Karpas-422 (cell line): ENCODE measurements around the gene ANKH. TPM values are rescaled to one million over a fixed set of nuclear protein-coding genes. Genes with fewer than 3 reads are reported as not detected.

Experiments used
- DNase-seq: peaks from one replicate; pipeline ENCODE4 v3.0.0-alpha.2; 2015
- H2AFZ ChIP-seq: fragments of 200-600 bp; sonication (generic); 2 replicates; pipeline ENCODE4 v1.6.1; 2014; ENCODE audit warnings: antibody characterized with exemption, low read length, mixed read lengths
- H3K27ac ChIP-seq: fragments of 200-600 bp; sonication (generic); 2 replicates; pipeline ENCODE4 v1.5.1; 2014; ENCODE audit warnings: mild to moderate bottlenecking, low read length, moderate library complexity
- H3K27me3 ChIP-seq: fragments of 200-600 bp; sonication (generic); 2 replicates; pipeline ENCODE4 v1.6.1; 2014; ENCODE audit warnings: low read length, mixed read lengths
- H3K36me3 ChIP-seq: fragments of 200-600 bp; sonication (generic); 2 replicates; pipeline ENCODE4 v1.6.1; 2014; ENCODE audit warnings: low read length, mixed read lengths; ENCODE audit not compliant: insufficient read depth
- H3K4me1 ChIP-seq: fragments of 200-600 bp; sonication (generic); 2 replicates; pipeline ENCODE4 v1.6.1; 2014; ENCODE audit warnings: mild to moderate bottlenecking, low read length, mixed read lengths
- H3K4me2 ChIP-seq: fragments of 200-600 bp; sonication (generic); 2 replicates; pipeline ENCODE4 v1.6.1; 2014; ENCODE audit warnings: low read length, low read depth, mild to moderate bottlenecking; ENCODE audit not compliant: poor library complexity, severe bottlenecking
- H3K4me3 ChIP-seq: fragments of 200-600 bp; sonication (generic); 2 replicates; pipeline ENCODE4 v1.5.1; 2014; ENCODE audit warnings: mild to moderate bottlenecking, antibody characterized with exemption, low read length, mixed read lengths
- H3K79me2 ChIP-seq: fragments of 200-600 bp; sonication (generic); 2 replicates; pipeline ENCODE4 v1.6.1; 2014; ENCODE audit warnings: mild to moderate bottlenecking, low read length, mixed read lengths
- H3K9ac ChIP-seq: fragments of 200-600 bp; sonication (generic); 2 replicates; pipeline ENCODE4 v1.6.0; 2014; ENCODE audit warnings: low read length
- H3K9me2 ChIP-seq: fragments of 200-600 bp; sonication (generic), shearing (Covaris generic); replicated peaks from 2 replicates; pipeline ENCODE4 v1.6.0; 2014; ENCODE audit warnings: mild to moderate bottlenecking, low read length, moderate library complexity; ENCODE audit not compliant: insufficient read depth
- H3K9me3 ChIP-seq: fragments of 300-700, 200-600 bp; sonication (generic); 2 replicates; pipeline ENCODE4 v1.6.1; 2014; ENCODE audit warnings: low read length, mixed read lengths
- H4K20me1 ChIP-seq: fragments of 200-600 bp; sonication (generic); 2 replicates; pipeline ENCODE4 v1.6.1; 2014; ENCODE audit warnings: mild to moderate bottlenecking, antibody characterized with exemption, low read length, low read depth; ENCODE audit not compliant: insufficient read depth
- total RNA-seq: library from RNA; depleted of rRNA; stranded (reverse); fragments of >200 nt; shearing (Covaris generic); gene quantifications from 2 replicates; pipeline ENCODE4 v1.2.3, GENCODE V29; 2014; ENCODE audit warnings: low replicate concordance

The ANKH gene
- total RNA-seq, 1 experiment from 2014 or later: 0.75 TPM

GRCh38 chr5:14672082-14672481 lies 199.5 kb downstream of the ANKH start:
- no peaks in the 10 kb centered on the region for H3K9me3 ChIP-seq
- peak overlapping the region; percentile 53; the same call in 1 of the 2 replicates for H3K9ac ChIP-seq
- peak overlapping the region; percentile 41; the same call in 1 of the 2 replicates for H3K4me3 ChIP-seq
- H2AFZ ChIP-seq: no peak overlapping the region
- no peaks in the 10 kb centered on the region for H3K27me3 ChIP-seq
- H3K27ac ChIP-seq: peak overlapping the region; percentile 72
- H3K9me2 ChIP-seq: no peaks in the 10 kb centered on the region
- H3K36me3 ChIP-seq: peaks cover 5% of the 10 kb centered on the region; the same call in 1 of the 2 replicates
- peaks cover 98% of the 10 kb centered on the region for H3K4me1 ChIP-seq
- peaks cover 24% of the 10 kb centered on the region for H4K20me1 ChIP-seq
- DNase-seq: peak; percentile 59
- H3K79me2 ChIP-seq: peaks cover 100% of the 10 kb centered on the region
- peak overlapping the region; percentile 67 for H3K4me2 ChIP-seq

- peak overlapping the region; percentile 67 for H3K4me2 ChIP-seq
- H3K27me3 ChIP-seq: no peaks in the 10 kb centered on the region
- H2AFZ ChIP-seq: no peak overlapping the region
- no peaks in the 10 kb centered on the region for H3K9me2 ChIP-seq
- H3K36me3 ChIP-seq: peaks cover 4% of the 10 kb centered on the region; the same call in 1 of the 2 replicates
- H3K4me3 ChIP-seq: peak overlapping the region; percentile 41; the same call in 1 of the 2 replicates
- H3K9me3 ChIP-seq: no peaks in the 10 kb centered on the region
- peaks cover 100% of the 10 kb centered on the region for H3K79me2 ChIP-seq
- peaks cover 30% of the 10 kb centered on the region for H4K20me1 ChIP-seq
- peak overlapping the region; percentile 53 for H3K9ac ChIP-seq
- peaks cover 98% of the 10 kb centered on the region for H3K4me1 ChIP-seq
- peak overlapping the region; percentile 72 for H3K27ac ChIP-seq
- DNase-seq: no peak
Measured at GRCh38 chr5:14671414-14671813, 200.2 kb downstream of the ANKH start.

GRCh38 chr5:14669975-14670374 lies 201.6 kb downstream of the ANKH start:
- Histone ChIP-seq H4K20me1 (peaks cover 42% of the 10 kb centered on the region), H3K4me2 (peak overlapping the region; percentile 90), H3K9me3 (no peaks in the 10 kb centered on the region), H3K9me2 (no peaks in the 10 kb centered on the region), H3K27me3 (no peaks in the 10 kb centered on the region), H3K79me2 (peaks cover 100% of the 10 kb centered on the region), H3K27ac (peak overlapping the region; percentile 72; the same call in 1 of the 2 replicates), H3K4me3 (no peak overlapping the region), H2AFZ (no peak overlapping the region), H3K9ac (no peak overlapping the region), H3K4me1 (peaks cover 95% of the 10 kb centered on the region), H3K36me3 (0 out of 2 replicates have a peak, but pooled peaks cover 4% of the 10 kb centered on the region)
- peak; percentile 35 for DNase-seq

- DNase-seq: peak; percentile 37
- Histone ChIP-seq H3K9ac (0 out of 2 replicates have a peak overlapping the region, but pooled peaks have one; percentile 48), H3K79me2 (peaks cover 96% of the 10 kb centered on the region), H3K9me3 (no peaks in the 10 kb centered on the region), H3K36me3 (0 out of 2 replicates have a peak, but pooled peaks cover 4% of the 10 kb centered on the region), H3K27me3 (no peaks in the 10 kb centered on the region), H3K27ac (peak overlapping the region; percentile 72; the same call in 1 of the 2 replicates), H3K4me1 (peaks cover 90% of the 10 kb centered on the region), H4K20me1 (peaks cover 42% of the 10 kb centered on the region), H3K9me2 (no peaks in the 10 kb centered on the region), H2AFZ (no peak overlapping the region), H3K4me2 (peak overlapping the region; percentile 90), H3K4me3 (no peak overlapping the region)
Measured at GRCh38 chr5:14669415-14669814, 202.2 kb downstream of the ANKH start.

- Histone ChIP-seq H3K4me2 (peak overlapping the region; percentile 90), H3K79me2 (peaks cover 88% of the 10 kb centered on the region), H3K27me3 (no peaks in the 10 kb centered on the region), H3K4me3 (peak overlapping the region; percentile 27), H3K36me3 (no peaks in the 10 kb centered on the region), H3K27ac (peak overlapping the region; percentile 72), H3K9ac (peak overlapping the region; percentile 48), H3K9me2 (no peaks in the 10 kb centered on the region), H3K4me1 (peaks cover 88% of the 10 kb centered on the region), H4K20me1 (peaks cover 42% of the 10 kb centered on the region), H2AFZ (no peak overlapping the region), H3K9me3 (no peaks in the 10 kb centered on the region)
- DNase-seq: peak; percentile 35
Measured at GRCh38 chr5:14668181-14668591, 203.4 kb downstream of the ANKH start.

GRCh38 chr5:14667770-14668169 lies 203.8 kb downstream of the ANKH start:
- Histone ChIP-seq H4K20me1 (peaks cover 42% of the 10 kb centered on the region), H2AFZ (no peak overlapping the region), H3K27ac (peak overlapping the region; percentile 72), H3K9ac (peak overlapping the region; percentile 48), H3K79me2 (peaks cover 84% of the 10 kb centered on the region), H3K9me3 (no peaks in the 10 kb centered on the region), H3K27me3 (no peaks in the 10 kb centered on the region), H3K4me3 (peak overlapping the region; percentile 27; the same call in 1 of the 2 replicates), H3K36me3 (no peaks in the 10 kb centered on the region), H3K4me2 (peak overlapping the region; percentile 90), H3K9me2 (no peaks in the 10 kb centered on the region), H3K4me1 (peaks cover 87% of the 10 kb centered on the region)
- DNase-seq: peak; percentile 42

- Histone ChIP-seq H3K9me3 (no peaks in the 10 kb centered on the region), H3K9ac (peak overlapping the region; percentile 76), H3K27ac (peak overlapping the region; percentile 72), H2AFZ (no peak overlapping the region), H3K4me2 (peak overlapping the region; percentile 90), H3K9me2 (no peaks in the 10 kb centered on the region), H3K36me3 (no peaks in the 10 kb centered on the region), H3K4me3 (peak overlapping the region; percentile 74), H3K79me2 (peaks cover 79% of the 10 kb centered on the region), H4K20me1 (peaks cover 38% of the 10 kb centered on the region), H3K4me1 (peaks cover 83% of the 10 kb centered on the region), H3K27me3 (no peaks in the 10 kb centered on the region)
- DNase-seq: no peak
Measured at GRCh38 chr5:14667290-14667689, 204.3 kb downstream of the ANKH start.

- H3K9me3 ChIP-seq: no peaks in the 10 kb centered on the region
- no peaks in the 10 kb centered on the region for H3K9me2 ChIP-seq
- H3K4me2 ChIP-seq: peak overlapping the region; percentile 90
- no peak overlapping the region for H2AFZ ChIP-seq
- H3K27me3 ChIP-seq: no peaks in the 10 kb centered on the region
- H3K4me1 ChIP-seq: peaks cover 73% of the 10 kb centered on the region
- peaks cover 37% of the 10 kb centered on the region for H4K20me1 ChIP-seq
- H3K4me3 ChIP-seq: peak overlapping the region; percentile 74
- peaks cover 70% of the 10 kb centered on the region for H3K79me2 ChIP-seq
- no peaks in the 10 kb centered on the region for H3K36me3 ChIP-seq
- H3K9ac ChIP-seq: peak overlapping the region; percentile 76
- H3K27ac ChIP-seq: peak overlapping the region; percentile 67
- no peak for DNase-seq
Measured at GRCh38 chr5:14666357-14666756, 205.2 kb downstream of the ANKH start.
